K562 (cell line): ENCODE data around the gene STAU1. TPM values are rescaled to one million over a fixed set of nuclear protein-coding genes. Genes with fewer than 3 reads are reported as not detected.

Experiments used
- CAMTA2 ChIP-seq: fragments of 250-450 bp; sonication (Bioruptor Pico); conservative IDR thresholded peaks from 2 replicates; pipeline ENCODE4 v1.5.1; 2022
- CGGBP1 ChIP-seq: fragments of 250-450 bp; sonication (Bioruptor Pico); IDR thresholded peaks from 2 replicates; pipeline ENCODE4 v1.9.0; 2021; ENCODE audit warnings: mild to moderate bottlenecking
- CTBP1 ChIP-seq: fragments of 450-650 bp; IDR thresholded peaks from 2 replicates; pipeline ENCODE4 v1.6.1; 2016; ENCODE audit warnings: borderline replicate concordance
- ELF2 ChIP-seq: fragments of 250-450 bp; sonication (Bioruptor Pico); IDR thresholded peaks from 2 replicates; pipeline ENCODE4 v1.5.0; 2021; ENCODE audit warnings: mild to moderate bottlenecking
- FOXA1 ChIP-seq: fragments of 450-650 bp; IDR thresholded peaks from 2 replicates; pipeline ENCODE4 v1.6.1; 2016; ENCODE audit warnings: mild to moderate bottlenecking, borderline replicate concordance
- FUS ChIP-seq: fragments of 200-400 bp; formaldehyde crosslinking; optimal IDR thresholded peaks from 2 replicates; pipeline ENCODE3; 2017; ENCODE audit warnings: low read depth, low read length
- GATA2 ChIP-seq: sonication (generic); formaldehyde crosslinking; IDR thresholded peaks from 2 replicates; pipeline ENCODE4 v1.4.0; 2020; ENCODE audit warnings: mild to moderate bottlenecking, missing genetic modification reagents
- NCOR1 ChIP-seq: fragments of 450-650 bp; IDR thresholded peaks from 2 replicates; pipeline ENCODE4 v1.6.1; 2016; ENCODE audit warnings: mild to moderate bottlenecking, moderate library complexity
- NR4A1 ChIP-seq, 2 experiments: fragments of 250-450 bp in 1 of 2; fragments of 450-650 bp in 1 of 2; sonication (Bioruptor Pico) in 1 of 2; IDR thresholded peaks; 2 replicates each; pipeline versions ENCODE4 v1.4.0 to v1.6.1; 2016 to 2020; ENCODE audit warnings: mild to moderate bottlenecking in 2 of 2, missing compliant biosample characterization in 1 of 2, missing genetic modification characterization in 1 of 2, moderate library complexity in 1 of 2
- PHB ChIP-seq: fragments of 250-450 bp; sonication (Bioruptor Pico); IDR thresholded peaks from 2 replicates; pipeline ENCODE4 v1.5.0; 2021
- RAD21 ChIP-seq, 2 experiments: fragments of 250-450 bp in 1 of 2; fragments of 450-650 bp in 1 of 2; sonication (Bioruptor Pico) in 1 of 2; formaldehyde crosslinking in 1 of 2; IDR thresholded peaks in 1 of 2; conservative IDR thresholded peaks in 1 of 2; 2 replicates each; pipeline versions ENCODE4 v1.4.0 to v1.8.0; 2020 to 2022; ENCODE audit warnings: mild to moderate bottlenecking in 2 of 2, moderate library complexity in 1 of 2
- RBM17 ChIP-seq: fragments of 200-400 bp; formaldehyde crosslinking; IDR thresholded peaks from 2 replicates; pipeline ENCODE4 v1.6.1; 2017; ENCODE audit warnings: low read depth, mild to moderate bottlenecking, low read length, borderline replicate concordance
- SAFB ChIP-seq: fragments of 200-400 bp; formaldehyde crosslinking; IDR thresholded peaks from 2 replicates; pipeline ENCODE4 v1.6.1; 2017; ENCODE audit warnings: low read depth, low read length, borderline replicate concordance
- SIN3A ChIP-seq, 2 experiments: fragments of 150-350 bp in 1 of 2; IDR thresholded peaks; 2 replicates each; pipeline ENCODE4 v1.6.1; 2011 to 2016; ENCODE audit warnings: borderline replicate concordance in 2 of 2, low read depth in 2 of 2, low read length in 2 of 2, mild to moderate bottlenecking in 2 of 2, moderate library complexity in 2 of 2; ENCODE audit not compliant: control insufficient read depth in 1 of 2
- SIN3B ChIP-seq: fragments of 450-650 bp; IDR thresholded peaks from 2 replicates; pipeline ENCODE4 v1.6.1; 2017; ENCODE audit warnings: low read depth, mild to moderate bottlenecking, moderate library complexity
- SMARCC2 ChIP-seq: fragments of 450-650 bp; IDR thresholded peaks from 2 replicates; pipeline ENCODE4 v1.6.1; 2017; ENCODE audit warnings: antibody characterized with exemption, moderate library complexity, mild to moderate bottlenecking, low read depth
- TAL1 ChIP-seq: fragments of 450-650 bp; IDR thresholded peaks from 2 replicates; pipeline ENCODE4 v1.6.1; 2016; ENCODE audit warnings: mild to moderate bottlenecking
- ZKSCAN8 ChIP-seq: fragments of 200-800 bp; sonication (Bioruptor generic); IDR thresholded peaks from 2 replicates; pipeline ENCODE4 v1.6.1; 2016; ENCODE audit warnings: missing genetic modification characterization, missing compliant biosample characterization
- ZNF224 ChIP-seq: sonication (generic); formaldehyde crosslinking; IDR thresholded peaks from 2 replicates; pipeline ENCODE4 v1.8.0; 2022; ENCODE audit warnings: mild to moderate bottlenecking, missing genetic modification reagents
- ZNF232 ChIP-seq: sonication (generic); formaldehyde crosslinking; IDR thresholded peaks from 2 replicates; pipeline ENCODE4 v1.8.0; 2022; ENCODE audit warnings: mild to moderate bottlenecking, missing genetic modification reagents
- ZNF239 ChIP-seq: fragments of 250-450 bp; sonication (Bioruptor Pico); IDR thresholded peaks from 2 replicates; pipeline ENCODE4 v1.4.0; 2020; ENCODE audit warnings: mild to moderate bottlenecking
- ZNF75A ChIP-seq: fragments of 450-650 bp; formaldehyde crosslinking; IDR thresholded peaks from 2 replicates; pipeline ENCODE4 v1.4.0; 2020; ENCODE audit warnings: mild to moderate bottlenecking
- polyA plus RNA-seq, 8 experiments: library from polyadenylated mRNA; depleted of rRNA in 4 of 8; stranded (reverse) in 5 of 8; unstranded in 3 of 8; fragments of >200 nt; fragmentation: Nextera tagmentation in 2 of 8; fragmentation: Illumina TruSeq in 1 of 8; extraction: Ambion mirVana in 2 of 8; extraction: Trizol in 1 of 8; gene quantifications; 2 replicates each; pipeline versions ENCODE4 v1.2.1 to v1.2.3, GENCODE V29; 2011 to 2014; ENCODE audit warnings: inconsistent platforms in 1 of 8, missing spikeins in 1 of 8
- total RNA-seq, 7 experiments: library from RNA; depleted of rRNA in 6 of 7; stranded (reverse); fragments of >200 nt in 6 of 7; fragmentation: Illumina TruSeq in 2 of 7; extraction: Trizol in 2 of 7; gene quantifications; 2 replicates each; pipeline versions ENCODE4 v1.2.1 to v1.2.3, GENCODE V29; 2011 to 2021; ENCODE audit warnings: low replicate concordance in 1 of 7
- TF ChIP-seq, protein P1 (sequence below): sonication (generic); formaldehyde crosslinking; IDR thresholded peaks from 2 replicates; pipeline ENCODE4 v1.8.0; 2022; ENCODE audit warnings: mild to moderate bottlenecking, missing genetic modification reagents
- TF ChIP-seq, protein P2 (sequence below): sonication (generic); formaldehyde crosslinking; IDR thresholded peaks from 2 replicates; pipeline ENCODE4 v1.8.1; 2023; ENCODE audit warnings: mild to moderate bottlenecking, missing genetic modification reagents

Gene STAU1
- total and polyA plus RNA-seq, 9 of the 15 experiments (the other 6 are each of a cell fraction or from before 2014, with no cell fraction given): 18.0 to 106 (median 50.6) TPM

DNA sequence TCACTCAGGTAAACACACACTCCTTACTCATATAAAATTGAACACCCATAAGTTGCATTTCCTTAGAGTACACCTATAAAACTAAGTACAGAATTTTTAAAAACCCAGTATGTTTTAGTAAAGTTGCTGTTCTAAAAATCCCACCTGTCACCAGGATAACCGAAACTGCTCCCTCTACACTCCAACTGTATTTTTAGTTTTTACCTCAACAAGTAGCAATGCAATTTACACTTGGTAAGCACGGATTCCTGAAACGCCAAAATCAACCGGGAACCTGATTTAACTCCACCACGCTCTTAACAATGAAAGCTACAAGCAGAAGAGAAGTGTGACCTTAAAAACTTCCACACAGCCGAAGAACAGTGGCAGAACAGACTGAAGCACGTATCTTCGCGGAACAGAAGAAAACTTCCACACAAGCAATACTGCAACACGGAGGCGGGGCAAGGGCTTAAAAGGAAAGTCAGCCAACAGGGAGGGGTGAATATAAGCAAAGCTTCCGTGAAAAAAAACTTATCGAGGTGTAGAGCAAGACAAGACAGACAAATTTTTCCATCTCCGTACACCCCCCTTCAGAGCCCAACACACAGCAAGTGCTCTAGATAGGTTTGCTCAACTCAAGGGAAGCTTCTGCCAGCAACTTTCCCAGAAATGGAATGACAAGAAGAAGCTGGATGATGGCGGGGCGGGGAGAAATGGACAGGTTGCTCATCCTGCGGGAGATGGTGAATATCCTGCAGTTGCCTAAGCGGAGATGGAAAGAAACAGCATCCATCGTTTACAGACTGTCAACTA is 1.4 kb downstream of the STAU1 start (continued):
- TF ChIP-seq GATA2: no peak
- no peak for TF ChIP-seq SAFB
- TF ChIP-seq ZNF224 (CRISPR knock-in tag): no peak
- TF ChIP-seq SIN3B: no peak
- TF ChIP-seq FUS: no peak
- no peak for TF ChIP-seq CAMTA2 (CRISPR knock-in tag)
- no peak for TF ChIP-seq ELF2 (CRISPR knock-in tag)
- TF ChIP-seq TAL1: peak; percentile 10; the same call in 1 of the 2 replicates
- no peak for TF ChIP-seq ZNF232 (CRISPR knock-in tag)
- no peak for TF ChIP-seq PHB (CRISPR knock-in tag)
- TF ChIP-seq SIN3A (IDR thresholded peaks at IDR 0.05; ENCODE audit: borderline replicate concordance in 2 of 2, control insufficient read depth in 1 of 2, low read depth in 2 of 2, low read length in 2 of 2): 0 out of 4 replicates have a peak, but pooled peaks of 1 of the 2 experiments have one; percentile 47
- no peak for TF ChIP-seq NR4A1 (CRISPR knock-in tag; IDR thresholded peaks at IDR 0.05)
- TF ChIP-seq NR4A1 (tag; IDR thresholded peaks at IDR 0.05): no peak
- no peak for TF ChIP-seq ZNF75A
- TF ChIP-seq, protein P1, sequence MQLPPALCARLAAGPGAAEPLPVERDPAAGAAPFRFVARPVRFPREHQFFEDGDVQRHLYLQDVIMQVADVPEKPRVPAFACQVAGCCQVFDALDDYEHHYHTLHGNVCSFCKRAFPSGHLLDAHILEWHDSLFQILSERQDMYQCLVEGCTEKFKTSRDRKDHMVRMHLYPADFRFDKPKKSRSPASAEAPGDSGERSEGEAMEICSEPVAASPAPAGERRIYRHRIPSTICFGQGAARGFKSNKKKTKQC (CRISPR knock-in tag): no peak
- no peak for TF ChIP-seq ZNF239 (CRISPR knock-in tag)
- no peak for TF ChIP-seq CGGBP1 (CRISPR knock-in tag)
- no peak for TF ChIP-seq RBM17
- TF ChIP-seq, protein P2, sequence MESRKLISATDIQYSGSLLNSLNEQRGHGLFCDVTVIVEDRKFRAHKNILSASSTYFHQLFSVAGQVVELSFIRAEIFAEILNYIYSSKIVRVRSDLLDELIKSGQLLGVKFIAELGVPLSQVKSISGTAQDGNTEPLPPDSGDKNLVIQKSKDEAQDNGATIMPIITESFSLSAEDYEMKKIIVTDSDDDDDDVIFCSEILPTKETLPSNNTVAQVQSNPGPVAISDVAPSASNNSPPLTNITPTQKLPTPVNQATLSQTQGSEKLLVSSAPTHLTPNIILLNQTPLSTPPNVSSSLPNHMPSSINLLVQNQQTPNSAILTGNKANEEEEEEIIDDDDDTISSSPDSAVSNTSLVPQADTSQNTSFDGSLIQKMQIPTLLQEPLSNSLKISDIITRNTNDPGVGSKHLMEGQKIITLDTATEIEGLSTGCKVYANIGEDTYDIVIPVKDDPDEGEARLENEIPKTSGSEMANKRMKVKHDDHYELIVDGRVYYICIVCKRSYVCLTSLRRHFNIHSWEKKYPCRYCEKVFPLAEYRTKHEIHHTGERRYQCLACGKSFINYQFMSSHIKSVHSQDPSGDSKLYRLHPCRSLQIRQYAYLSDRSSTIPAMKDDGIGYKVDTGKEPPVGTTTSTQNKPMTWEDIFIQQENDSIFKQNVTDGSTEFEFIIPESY (CRISPR knock-in tag): no peak
- TF ChIP-seq ZKSCAN8 (CRISPR knock-in tag): no peak
- TF ChIP-seq FOXA1: no peak
- TF ChIP-seq CTBP1: peak; percentile 69; the same call in 1 of the 2 replicates
- TF ChIP-seq SMARCC2: no peak
- TF ChIP-seq NCOR1: no peak
- TF ChIP-seq RAD21 (CRISPR knock-in tag; conservative IDR thresholded peaks at IDR 0.05 in 1 of 2, IDR thresholded peaks at IDR 0.05 in 1 of 2): no peak
